ENCODE measurements around the gene FRMD1.

Gene FRMD1

DNA sequence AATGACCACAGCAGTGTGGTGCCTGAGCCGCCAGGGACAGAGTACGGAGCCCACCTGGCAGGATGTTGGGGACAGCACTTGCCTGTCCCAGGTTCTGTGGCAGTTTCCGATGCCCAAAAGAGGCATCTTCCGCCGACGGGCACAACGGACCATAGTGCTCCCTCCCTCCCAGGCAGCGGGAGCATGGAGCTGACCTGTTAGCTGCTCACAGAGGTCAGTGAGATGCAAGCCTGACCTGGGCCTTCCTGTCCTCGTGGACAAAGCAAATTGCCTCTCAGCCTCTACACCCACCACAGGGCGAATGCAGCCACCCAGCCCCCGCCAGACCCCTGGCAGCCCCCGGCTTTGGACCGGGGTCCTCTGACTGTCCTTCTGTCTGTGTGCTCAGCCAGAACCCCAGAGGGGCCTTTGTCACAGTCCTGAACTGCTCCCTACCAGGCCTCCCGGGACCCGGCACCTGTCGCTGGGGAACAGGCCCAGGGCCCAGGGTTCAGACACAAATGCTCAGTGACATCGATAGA is 16.2 kb upstream of the FRMD1 start:
- Mint-ChIP-seq H3K27me3 (peaks cover 2% of the 10 kb centered on the region), H3K4me1 (no peaks in the 10 kb centered on the region), H3K4me3 (no peak overlapping the region), H3K27ac (no peak overlapping the region), H3K9me3 (peaks cover 4% of the 10 kb centered on the region), H3K36me3 (no peaks in the 10 kb centered on the region)
- no peak for ATAC-seq (ENCODE audit: low read depth)
- DNase-seq (ENCODE audit: low spot score in 2 of 2), result no peak

DNA sequence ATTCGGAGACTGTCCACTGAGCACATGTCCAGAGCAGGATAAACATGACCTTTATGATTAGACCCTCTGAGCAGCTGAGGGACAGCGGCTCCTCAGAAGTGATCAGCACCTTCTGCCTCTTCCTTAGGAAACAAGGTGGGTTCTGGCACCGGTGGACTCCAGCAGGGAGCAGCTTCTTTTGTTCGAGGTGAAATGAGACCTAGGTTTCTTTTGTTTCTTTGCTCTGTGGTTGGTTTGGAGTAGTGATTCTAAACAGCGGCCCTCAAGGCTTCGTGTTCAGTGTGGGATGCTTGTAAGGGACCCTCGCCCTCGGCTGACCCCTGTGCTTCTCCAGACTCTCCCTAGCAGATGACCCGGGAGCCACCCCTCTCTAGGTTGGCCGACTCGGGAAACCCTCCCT is 14.6 kb upstream of the FRMD1 start:
- Mint-ChIP-seq H3K9me3 (peaks cover 4% of the 10 kb centered on the region), H3K36me3 (no peaks in the 10 kb centered on the region), H3K27ac (no peak overlapping the region), H3K4me1 (no peaks in the 10 kb centered on the region), H3K27me3 (peaks cover 4% of the 10 kb centered on the region), H3K4me3 (no peak overlapping the region)
- ATAC-seq (ENCODE audit: low read depth) (no peak), DNase-seq (ENCODE audit: low spot score in 2 of 2) (no peak)

DNA sequence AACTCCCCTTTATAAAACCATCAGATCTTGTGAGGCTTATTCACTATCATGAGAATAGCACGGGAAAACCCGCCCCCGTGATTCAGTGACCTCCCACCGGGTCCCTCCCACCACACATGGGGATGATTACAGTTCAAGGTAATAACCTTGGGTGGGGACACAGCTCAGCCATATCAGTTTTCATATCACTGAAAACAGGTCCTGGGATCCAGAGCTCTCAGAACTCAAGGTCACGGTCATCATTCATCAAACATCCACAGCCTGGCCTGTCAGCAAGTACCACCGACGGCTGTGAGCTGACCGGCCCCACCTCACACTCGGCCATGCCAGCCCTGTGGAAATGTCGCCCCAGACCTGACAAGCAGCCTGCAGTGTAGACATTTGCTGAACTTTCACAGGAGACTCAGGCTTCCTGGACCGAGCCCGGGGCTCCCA is 14.1 kb upstream of the FRMD1 start:
- ATAC-seq (ENCODE audit: low read depth), result no peak
- Mint-ChIP-seq H3K9me3 (peaks cover 4% of the 10 kb centered on the region), H3K4me3 (no peak overlapping the region), H3K36me3 (no peaks in the 10 kb centered on the region), H3K27me3 (peaks cover 4% of the 10 kb centered on the region), H3K27ac (no peak overlapping the region), H3K4me1 (no peaks in the 10 kb centered on the region)
- no peak for DNase-seq (ENCODE audit: low spot score in 2 of 2)

DNA sequence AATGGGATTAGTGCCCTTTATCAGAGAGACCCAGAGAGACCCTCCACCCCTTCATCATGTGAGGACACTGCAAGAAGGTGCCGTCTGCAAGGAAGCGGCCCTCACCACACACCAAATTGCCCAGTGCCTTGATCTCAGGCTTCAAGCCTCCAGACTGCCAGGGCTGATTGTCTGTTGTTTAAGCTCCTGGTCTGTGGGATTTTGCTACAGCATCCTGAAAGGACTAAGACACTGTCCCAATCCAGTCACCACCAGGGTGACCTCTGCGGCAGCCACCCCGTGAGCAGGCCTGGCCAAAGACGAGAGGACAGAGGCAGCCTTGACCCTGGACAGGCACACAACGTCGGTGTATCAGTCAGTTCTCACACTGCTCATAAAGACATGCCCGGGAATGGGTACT is 13.5 kb upstream of the FRMD1 start:
- H3K27me3 Mint-ChIP-seq, result peaks cover 2% of the 10 kb centered on the region
- H3K9me3 Mint-ChIP-seq, result peaks cover 4% of the 10 kb centered on the region
- ATAC-seq (ENCODE audit: low read depth) (no peak), DNase-seq (ENCODE audit: low spot score in 2 of 2) (no peak)
- H3K36me3 Mint-ChIP-seq, result no peaks in the 10 kb centered on the region
- no peaks in the 10 kb centered on the region for H3K4me1 Mint-ChIP-seq
- no peak overlapping the region for H3K27ac Mint-ChIP-seq
- H3K4me3 Mint-ChIP-seq, result no peak overlapping the region

DNA sequence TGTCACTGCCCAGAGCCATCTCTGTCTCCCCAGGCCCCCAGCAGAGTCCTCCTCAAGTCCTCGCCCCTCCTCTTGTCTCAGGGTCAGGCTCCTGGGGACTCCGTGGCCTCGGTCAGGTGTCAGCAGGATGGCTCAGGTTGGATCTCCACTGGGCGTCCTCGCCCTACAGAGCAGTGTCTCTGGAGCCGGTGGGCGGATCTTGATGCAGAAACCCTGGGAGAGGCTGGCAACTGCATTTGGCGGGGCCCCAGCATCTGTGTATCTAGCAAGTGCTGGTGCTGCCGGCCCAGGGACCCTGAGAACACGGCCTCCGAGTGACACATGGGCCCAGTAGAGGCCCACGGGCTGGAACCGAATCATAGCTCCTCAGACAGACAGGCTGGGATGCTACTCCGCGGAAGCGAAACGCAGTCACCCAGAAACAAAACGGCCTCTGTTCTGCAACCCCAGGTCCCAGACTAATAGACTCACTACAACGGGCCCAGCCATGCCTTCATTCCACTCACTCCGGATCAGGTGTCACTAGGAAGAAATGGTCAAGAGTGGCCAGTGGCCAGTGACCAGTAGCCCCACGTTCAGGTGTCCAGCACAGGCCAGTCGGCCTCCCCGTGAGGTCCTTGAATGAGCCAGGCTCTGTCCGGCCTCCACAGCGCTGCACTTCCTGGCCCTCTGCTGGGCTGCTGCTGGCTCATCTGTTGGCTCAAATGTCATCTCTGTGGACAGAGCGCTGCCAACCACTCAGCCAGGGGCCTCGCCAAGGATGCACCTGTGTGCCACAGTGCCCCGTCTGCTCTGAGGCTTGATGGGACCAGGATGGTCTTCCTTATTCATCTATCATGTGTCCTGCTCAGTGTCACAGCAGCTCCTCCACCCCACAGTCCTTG is 12.6 kb upstream of the FRMD1 start:
- Mint-ChIP-seq H3K27ac (no peak overlapping the region), H3K4me1 (no peaks in the 10 kb centered on the region), H3K36me3 (no peaks in the 10 kb centered on the region), H3K9me3 (peaks cover 4% of the 10 kb centered on the region), H3K4me3 (no peak overlapping the region), H3K27me3 (peaks cover 2% of the 10 kb centered on the region)
- DNase-seq (ENCODE audit: low spot score in 2 of 2), result no peak
- ATAC-seq (ENCODE audit: low read depth), result no peak

DNA sequence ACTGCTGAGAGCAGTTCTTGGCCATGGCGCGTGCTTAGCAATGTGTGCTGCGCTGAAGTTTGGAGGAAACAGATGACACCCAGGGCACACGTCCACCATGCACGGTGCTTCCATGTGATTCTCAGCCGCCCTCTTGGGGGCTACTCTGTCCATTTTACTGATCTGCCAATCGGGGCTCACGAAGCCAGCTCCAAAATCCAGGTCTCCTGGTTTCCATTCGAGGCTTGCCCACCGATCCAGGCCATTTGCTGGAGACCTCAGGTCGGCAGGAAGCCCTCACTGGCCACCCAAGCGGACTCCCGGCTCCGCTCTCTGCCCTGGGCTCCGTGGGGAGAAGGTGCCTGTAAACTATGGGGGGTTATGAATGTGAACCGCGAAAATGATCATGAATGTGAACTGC is 11.7 kb upstream of the FRMD1 start:
- Mint-ChIP-seq H3K27me3 (peaks cover 2% of the 10 kb centered on the region), H3K4me3 (no peak overlapping the region), H3K9me3 (peaks cover 4% of the 10 kb centered on the region), H3K4me1 (no peaks in the 10 kb centered on the region), H3K27ac (no peak overlapping the region), H3K36me3 (no peaks in the 10 kb centered on the region)
- no peak for DNase-seq (ENCODE audit: low spot score in 2 of 2)
- ATAC-seq (ENCODE audit: low read depth), result no peak

DNA sequence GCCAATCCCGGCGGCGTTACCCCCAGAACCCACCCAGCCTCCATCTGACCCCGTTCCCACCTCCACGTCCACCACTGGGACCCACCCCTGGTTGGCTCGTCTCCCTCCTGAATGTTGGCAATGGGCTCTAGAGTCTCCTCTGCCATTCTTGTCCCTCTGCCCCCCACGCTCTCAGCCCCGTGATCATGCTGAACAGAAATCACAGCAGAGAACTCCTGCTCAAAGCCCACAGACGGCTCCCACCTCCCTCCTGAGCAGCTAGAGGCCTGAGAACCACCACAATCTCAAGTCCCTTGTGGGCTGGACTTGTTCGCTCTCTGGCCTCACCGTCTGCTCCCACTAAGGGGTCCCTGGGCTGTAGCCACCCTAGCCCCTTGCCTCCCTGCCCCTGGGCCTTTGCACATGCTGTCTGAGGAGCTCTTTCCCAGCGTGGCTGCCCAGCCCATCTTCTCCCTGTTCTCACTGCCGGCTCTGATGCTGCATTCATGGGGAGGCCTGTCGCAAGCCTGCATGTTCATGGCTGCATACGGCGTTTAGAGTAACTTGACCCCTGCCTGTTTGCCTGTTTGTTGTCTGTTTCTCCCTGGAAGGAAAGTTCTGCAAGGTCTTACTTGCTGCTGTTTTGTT is 11.2 kb upstream of the FRMD1 start:
- no peak for DNase-seq (ENCODE audit: low spot score in 2 of 2)

DNA sequence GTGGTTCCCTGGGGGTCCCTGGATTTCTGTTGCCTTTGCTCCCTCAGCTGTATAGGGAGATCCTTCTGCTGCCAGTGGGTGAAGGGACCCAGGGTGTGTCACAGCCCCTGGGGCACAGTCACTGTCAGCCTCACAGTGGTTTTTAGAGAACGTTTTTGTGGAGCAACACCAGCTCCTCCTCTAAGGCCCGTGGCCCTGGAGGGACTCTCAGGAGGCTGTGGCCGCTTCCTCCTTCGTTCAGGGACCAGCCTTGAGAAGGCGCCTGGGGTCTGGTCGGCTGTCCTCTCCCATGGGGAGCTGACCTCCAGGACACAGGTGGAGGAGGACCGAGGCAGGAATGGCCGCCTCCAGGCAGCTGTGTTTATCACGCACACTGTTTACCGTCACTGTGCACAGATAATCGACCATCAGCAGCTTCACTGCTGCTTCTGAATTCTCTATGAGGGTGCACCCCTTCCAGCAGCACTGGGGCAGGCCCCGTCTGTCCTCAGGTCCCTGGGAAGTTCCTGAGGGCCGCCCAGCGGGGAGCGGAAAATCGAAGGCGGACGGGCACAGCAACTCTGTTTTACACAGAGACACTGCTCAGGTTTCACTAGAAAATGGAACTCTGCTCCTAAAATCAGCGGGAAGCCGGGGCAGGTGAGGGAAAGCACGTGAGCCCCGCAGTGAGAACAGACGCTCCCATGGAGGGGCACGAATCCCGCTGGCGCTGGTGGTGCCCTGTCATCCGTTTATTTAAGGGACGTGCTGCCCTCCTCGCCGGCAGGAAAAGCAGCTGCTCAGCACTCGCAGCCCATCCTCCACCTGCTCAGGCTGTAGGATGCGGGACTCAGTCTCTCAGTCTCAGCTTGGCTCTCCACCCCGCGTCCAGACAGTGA is 10.4 kb upstream of the FRMD1 start:
- Mint-ChIP-seq H3K4me1 (no peaks in the 10 kb centered on the region), H3K9me3 (peaks cover 4% of the 10 kb centered on the region), H3K36me3 (no peaks in the 10 kb centered on the region), H3K27ac (no peak overlapping the region), H3K27me3 (peaks cover 2% of the 10 kb centered on the region), H3K4me3 (no peak overlapping the region)
- no peak for DNase-seq (ENCODE audit: low spot score in 2 of 2)
- no peak for ATAC-seq (ENCODE audit: low read depth)

More for the DNA sequence above, 11.2 kb upstream of the FRMD1 start:
- Mint-ChIP-seq H3K27ac (no peak overlapping the region), H3K27me3 (peaks cover 2% of the 10 kb centered on the region), H3K4me1 (no peaks in the 10 kb centered on the region), H3K36me3 (no peaks in the 10 kb centered on the region), H3K9me3 (peaks cover 4% of the 10 kb centered on the region), H3K4me3 (no peak overlapping the region)
- ATAC-seq (ENCODE audit: low read depth), result no peak

DNA sequence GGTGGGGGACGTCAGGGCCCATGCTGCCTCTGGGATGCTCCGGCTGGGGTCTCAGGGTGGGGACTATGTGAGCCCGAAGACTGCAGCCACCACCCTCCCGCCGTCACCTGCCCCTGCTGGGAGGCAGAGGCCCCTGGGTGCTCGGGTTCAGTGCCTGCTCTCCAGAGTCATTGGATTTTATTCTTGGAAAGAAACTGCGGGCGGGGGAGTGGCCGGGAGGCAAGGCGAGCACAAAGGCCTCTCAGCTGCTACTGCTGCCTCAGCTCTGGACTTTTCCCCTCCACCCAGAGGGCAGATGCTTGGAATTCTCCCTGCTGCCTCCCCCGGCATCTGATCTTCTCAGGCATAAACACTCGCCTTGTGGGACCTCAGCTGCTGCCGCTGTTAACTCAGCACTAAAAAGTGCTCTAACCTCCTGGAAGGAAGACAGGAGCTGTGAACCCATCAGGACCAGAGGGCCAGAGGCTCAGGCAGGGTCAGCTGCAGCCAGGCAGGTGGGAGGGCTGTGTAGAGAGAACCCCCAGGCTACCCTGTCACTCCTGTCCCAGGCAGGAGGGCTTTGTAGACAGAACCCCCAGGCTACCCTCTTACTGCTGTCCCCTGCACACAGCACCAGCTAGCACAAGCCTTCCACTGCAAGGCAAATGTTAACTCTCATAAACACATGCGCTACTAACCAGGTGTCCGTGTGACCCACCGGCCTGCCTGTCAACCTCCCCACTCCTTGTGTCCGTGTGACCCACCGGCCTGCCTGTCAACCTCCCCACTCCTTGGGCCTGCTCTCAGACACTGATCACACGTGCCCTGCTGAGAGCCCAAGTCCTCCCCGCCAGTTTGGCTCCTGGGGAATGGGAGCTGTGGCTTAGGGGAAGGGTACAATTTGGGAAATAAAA is 9.4 kb upstream of the FRMD1 start:
- H3K9me3 Mint-ChIP-seq, result peaks cover 4% of the 10 kb centered on the region
- DNase-seq (ENCODE audit: low spot score in 2 of 2), result no peak
- H3K4me3 Mint-ChIP-seq, result no peak overlapping the region
- H3K27me3 Mint-ChIP-seq, result peaks cover 2% of the 10 kb centered on the region
- no peak overlapping the region for H3K27ac Mint-ChIP-seq
- H3K36me3 Mint-ChIP-seq, result no peaks in the 10 kb centered on the region
- H3K4me1 Mint-ChIP-seq, result no peaks in the 10 kb centered on the region
- no peak for ATAC-seq (ENCODE audit: low read depth)

DNA sequence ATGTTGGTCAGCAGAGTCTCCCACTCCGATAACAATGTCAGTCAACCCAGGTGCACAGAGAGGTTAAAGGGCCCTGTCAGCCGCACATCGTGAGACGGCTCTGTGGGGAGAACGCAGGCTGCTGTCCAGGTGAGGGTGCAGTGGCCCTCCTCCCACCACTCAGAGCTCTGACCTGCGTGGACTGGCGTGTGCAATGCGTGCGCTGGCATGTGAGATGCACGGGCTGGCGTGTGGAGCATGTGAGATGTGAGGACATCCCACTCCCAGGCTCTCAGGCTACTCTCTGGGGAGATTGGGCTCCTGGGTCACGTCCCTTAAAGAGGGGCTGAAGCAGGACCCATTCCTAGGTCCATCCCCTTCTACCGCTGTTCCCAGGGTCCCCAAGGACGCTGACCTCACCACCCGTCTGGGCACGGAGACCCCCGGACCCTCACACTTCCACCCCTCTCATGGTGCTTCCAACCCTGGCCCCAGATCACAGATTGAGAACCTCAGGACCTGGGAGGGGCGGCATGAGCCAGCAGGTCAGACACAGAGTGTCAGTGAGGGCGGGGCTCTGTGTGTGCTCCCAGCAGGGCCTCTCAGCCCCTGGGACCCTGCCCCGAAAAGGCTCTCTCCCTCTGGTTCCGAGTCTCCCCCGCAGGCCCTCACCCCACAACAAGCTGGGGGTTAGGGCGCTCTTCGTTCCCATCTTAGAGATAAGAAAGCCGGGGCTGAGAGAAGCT is 8.6 kb upstream of the FRMD1 start:
- no peaks in the 10 kb centered on the region for H3K4me1 Mint-ChIP-seq
- no peak for DNase-seq (ENCODE audit: low spot score in 2 of 2)
- no peak for ATAC-seq (ENCODE audit: low read depth)
- no peak overlapping the region for H3K4me3 Mint-ChIP-seq
- no peak overlapping the region for H3K27ac Mint-ChIP-seq
- peaks cover 2% of the 10 kb centered on the region for H3K27me3 Mint-ChIP-seq
- H3K36me3 Mint-ChIP-seq, result no peaks in the 10 kb centered on the region
- peaks cover 2% of the 10 kb centered on the region for H3K9me3 Mint-ChIP-seq

DNA sequence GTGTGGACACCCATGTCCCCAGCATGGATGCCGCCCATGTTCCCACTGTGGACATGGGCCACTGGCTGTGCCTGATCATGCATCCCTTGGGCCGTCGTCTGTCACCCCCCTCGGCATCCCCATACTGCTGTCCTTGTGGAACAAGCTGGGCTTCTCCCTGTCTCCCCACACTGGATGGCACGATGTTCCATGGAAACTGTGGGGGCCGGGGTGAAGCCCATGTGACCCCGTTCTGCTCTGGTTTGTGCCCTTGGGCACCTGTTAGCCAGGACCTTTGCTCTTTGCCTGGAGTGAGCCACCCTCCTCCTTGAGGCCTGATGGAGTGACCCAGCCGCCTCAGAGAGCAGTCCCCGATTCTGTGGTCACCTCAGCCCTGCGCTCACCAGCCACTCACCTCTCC is 7.6 kb upstream of the FRMD1 start:
- Mint-ChIP-seq H3K27ac (no peak overlapping the region), H3K36me3 (no peaks in the 10 kb centered on the region), H3K4me3 (no peak overlapping the region), H3K4me1 (no peaks in the 10 kb centered on the region), H3K27me3 (peaks cover 2% of the 10 kb centered on the region), H3K9me3 (no peaks in the 10 kb centered on the region)
- ATAC-seq (ENCODE audit: low read depth), result no peak
- DNase-seq (ENCODE audit: low spot score in 2 of 2), result no peak

DNA sequence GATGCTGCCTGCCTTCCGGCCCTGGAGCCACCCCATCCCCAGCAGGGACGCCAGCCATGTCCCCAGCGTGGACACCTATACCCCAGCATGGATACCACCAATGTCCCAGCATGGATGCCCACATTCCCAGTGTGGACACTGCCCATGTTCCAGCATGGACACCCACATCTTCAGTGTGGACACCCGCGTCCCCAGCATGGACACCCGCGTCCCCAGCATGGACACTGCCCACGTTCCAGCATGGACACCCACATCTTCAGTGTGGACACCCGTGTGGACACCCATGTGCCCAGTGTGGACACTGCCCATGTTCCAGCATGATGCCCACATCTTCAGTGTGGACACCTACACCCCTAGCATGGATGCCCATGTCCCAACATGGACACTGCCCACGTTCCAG is 7.1 kb upstream of the FRMD1 start:
- Mint-ChIP-seq H3K9me3 (no peaks in the 10 kb centered on the region), H3K4me3 (no peak overlapping the region), H3K36me3 (no peaks in the 10 kb centered on the region), H3K4me1 (no peaks in the 10 kb centered on the region), H3K27me3 (peaks cover 2% of the 10 kb centered on the region), H3K27ac (no peak overlapping the region)
- DNase-seq (ENCODE audit: low spot score in 2 of 2), result no peak
- ATAC-seq (ENCODE audit: low read depth), result no peak

All from memory B cell (primary cell).